ELR (cell line): ENCODE measurements around the gene FBXL20.
"Not testable (repeated sequence)": the region's sequence is repeated elsewhere in the genome, so short reads cannot be mapped to it uniquely, and the experiment has no call there.

Experiments
- DNase-seq: peaks from one replicate; pipeline ENCODE4 v3.0.0-alpha.2; 2015; ENCODE audit warnings: low read depth

The FBXL20 gene, protein sequence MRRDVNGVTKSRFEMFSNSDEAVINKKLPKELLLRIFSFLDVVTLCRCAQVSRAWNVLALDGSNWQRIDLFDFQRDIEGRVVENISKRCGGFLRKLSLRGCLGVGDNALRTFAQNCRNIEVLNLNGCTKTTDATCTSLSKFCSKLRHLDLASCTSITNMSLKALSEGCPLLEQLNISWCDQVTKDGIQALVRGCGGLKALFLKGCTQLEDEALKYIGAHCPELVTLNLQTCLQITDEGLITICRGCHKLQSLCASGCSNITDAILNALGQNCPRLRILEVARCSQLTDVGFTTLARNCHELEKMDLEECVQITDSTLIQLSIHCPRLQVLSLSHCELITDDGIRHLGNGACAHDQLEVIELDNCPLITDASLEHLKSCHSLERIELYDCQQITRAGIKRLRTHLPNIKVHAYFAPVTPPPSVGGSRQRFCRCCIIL

DNA sequence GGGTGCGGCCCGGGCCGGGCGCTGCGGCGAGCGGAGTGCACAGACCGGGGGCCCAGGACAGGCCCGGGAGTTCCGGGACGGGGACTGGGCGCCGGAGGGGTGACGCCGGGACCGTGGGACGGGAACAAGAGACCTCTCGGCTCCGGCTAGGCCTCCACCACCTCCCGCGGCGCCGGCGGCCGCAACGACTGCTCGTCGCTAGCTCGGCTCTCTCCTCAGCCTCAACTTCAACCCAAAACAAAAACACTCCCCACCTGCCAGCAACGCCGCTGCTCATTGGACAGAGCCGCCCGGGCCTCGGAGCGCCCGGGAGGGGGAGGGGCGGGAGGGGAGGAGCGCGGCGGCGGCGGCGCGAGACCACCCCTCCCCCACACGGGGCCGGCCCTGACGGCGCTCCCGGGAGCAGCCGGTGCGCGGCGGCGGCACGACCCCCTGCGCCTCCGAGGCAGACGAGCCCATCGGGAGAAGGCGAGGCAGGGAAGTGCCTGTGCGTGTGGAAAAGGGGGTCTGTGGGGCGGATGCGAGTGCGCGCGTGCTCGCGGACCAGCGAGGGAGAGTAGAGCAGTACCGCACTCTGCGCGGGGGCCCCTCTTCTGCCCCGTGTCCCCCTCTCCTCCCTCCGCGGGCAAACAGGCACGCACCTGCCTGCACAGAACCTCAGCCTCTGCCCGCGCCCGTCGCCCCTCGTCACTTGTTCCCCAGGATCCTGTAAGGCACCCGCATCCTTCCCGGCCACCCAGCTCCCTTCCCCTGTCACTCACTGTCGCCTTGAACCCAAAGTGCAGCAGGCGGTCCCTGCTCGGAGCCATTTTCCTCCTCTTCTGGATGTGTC is at the start of gene FBXL20:
Gene FBXL20, minus strand, starts transcription at position 215 of the 832 bp plus-strand sequence. CDS start 224 bp downstream, outside the sequence.
- DNase-seq = peak; percentile 92

DNA sequence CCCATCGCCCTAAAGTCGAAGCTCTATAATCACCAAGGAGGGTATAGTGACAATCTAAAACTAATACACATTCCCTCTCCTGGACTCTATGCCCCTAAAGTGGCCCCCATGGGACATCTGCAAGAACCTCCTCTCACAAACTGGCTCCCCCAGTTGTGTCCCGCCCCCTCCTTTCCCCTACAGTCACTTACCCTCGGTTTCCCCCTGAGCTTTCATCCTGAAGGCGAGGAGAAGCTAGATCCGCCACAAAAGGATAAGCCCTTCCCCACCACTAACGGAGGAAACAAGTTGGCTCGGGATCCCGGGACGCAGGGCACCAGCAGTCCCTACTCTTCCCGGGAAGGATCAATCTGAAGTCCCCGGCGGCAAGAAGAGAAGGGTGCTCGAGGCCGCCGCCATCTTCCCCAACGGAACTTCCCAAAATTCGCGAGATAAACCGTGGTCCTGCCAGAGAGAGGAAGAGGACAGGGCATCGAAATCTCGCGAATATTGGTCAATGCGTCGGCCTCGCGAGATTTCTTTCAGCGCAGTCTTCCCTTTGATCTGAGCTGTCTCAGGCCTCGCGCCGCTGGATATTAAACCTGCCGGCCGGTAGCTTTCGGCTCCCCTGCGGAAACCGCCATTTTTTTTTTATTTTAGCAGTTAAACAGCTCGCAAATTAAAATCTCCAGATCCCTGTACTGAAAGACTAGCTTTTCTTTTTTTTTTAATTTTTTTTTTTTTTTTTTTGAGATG is 49.6 kb upstream of the FBXL20 start, which contains the start of gene MED1:
Gene MED1, minus strand, starts transcription at position 417 of the 735 bp plus-strand sequence. Its CDS starts 201 bp downstream, at position 216.
- DNase-seq = peak; percentile 99

DNA sequence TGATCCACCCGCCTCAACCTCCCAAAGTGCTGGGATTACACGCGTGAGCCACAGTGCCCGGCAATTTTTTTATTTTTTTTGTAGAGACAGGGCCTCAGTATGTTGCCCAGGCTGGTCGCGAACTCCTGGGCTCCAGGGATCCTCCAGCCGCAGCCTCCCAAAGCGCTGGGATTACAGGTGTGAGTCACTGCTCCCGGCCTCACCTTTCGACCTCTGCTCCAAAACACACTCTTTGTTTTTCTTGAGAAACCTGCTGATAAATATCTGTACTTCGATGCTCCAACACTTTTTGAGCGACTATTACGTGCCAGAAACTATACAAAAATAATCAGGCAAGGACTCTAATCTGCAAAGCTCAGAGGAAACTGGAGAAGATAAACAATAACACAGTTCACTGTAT is 48.6 kb upstream of the FBXL20 start:
- peak; percentile 10 for DNase-seq

DNA sequence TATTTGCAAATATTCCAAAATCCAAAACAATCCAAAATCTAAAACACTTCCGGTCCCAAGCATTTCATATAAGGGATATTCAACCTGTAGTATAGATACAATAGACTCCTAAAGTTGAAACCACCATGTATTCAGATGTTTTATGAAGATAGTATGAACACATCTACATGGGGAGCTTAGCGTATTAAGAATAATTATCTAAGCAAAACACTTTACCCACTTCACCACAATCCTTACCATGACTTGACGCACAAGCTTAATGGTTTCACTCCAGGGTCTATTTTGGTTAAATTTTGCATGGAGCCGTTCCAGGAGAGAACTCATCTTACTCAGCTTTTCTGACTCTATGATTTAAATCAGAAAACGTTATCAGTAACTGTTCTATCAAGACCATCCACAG is 46.1 kb upstream of the FBXL20 start:
- no peak for DNase-seq

DNA sequence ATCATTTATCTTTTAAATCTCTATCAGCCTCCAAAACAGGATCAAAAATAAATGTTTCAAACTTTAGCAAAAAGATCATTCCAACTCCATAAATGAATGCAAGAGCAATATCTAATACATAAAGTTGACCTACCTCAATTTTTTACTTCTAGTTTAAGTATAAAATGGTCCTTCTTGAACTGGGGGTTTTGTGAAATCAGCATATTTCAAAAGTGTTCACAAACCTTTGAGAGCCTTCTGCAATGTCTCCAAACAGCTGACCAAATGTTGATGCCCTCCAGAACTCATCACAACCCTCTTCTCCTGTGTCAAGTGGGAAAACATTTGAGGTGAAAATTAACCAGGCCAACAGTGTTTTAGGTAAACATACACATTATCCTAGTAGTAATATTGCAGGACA is 41.9 kb upstream of the FBXL20 start:
- DNase-seq = no peak

DNA sequence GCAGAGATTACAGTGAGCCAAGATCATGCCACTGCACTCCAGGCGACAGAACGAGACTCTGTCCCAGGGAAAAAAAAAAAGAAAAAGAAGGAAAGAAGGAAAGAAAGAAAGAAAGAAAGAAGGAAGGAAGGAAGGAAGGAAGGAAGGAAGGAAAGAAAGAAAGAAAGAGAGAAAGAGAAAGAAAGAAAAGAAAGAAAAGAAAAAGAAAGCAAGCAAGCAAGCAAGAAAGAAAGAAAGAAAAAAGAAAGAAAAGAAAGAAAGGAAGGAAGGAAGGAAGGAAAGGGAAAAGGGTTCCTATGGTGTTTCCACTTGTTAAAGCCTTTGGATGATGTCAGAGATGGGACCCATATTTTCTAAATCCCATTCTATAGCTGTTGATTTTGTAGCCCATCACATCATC is 38.4 kb upstream of the FBXL20 start:
- not testable (repeated sequence) for DNase-seq

DNA sequence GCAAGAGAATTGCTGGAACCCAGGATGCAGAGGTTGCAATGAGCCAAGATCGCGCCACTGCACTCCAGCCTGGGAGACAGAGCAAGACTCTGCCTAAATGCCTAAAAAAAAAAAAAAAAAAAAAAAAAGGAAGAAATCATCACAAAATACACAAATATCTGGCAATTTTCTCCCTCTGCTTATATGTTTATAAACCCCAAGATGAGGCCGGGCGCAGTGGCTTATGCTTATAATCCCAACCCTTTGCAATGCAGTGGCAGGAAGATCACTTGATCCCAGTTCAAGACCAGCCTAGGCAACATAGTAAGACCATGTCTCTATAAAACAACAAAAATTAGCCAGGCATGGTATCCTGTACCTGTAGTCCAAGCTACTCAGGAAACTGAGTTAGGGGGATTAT is 28.2 kb upstream of the FBXL20 start:
- no peak for DNase-seq

DNA sequence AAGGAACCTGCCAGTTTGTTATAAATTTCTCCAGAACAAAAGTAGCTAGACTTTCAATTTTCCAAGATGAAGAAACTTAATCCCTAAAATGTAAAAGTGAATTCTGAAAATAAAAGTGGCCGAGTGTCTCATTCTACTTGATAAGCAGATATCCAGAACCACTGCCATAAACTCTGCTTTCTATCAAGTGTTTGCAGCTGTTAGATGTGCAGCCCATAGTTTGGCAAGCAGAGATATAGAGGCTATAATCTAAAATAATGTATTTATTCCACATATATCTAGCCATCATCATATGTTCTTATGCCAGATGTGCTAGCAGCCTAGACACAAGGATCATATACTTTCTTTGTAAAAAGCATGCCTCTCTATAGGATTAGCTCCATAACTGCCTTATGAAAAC is 14.7 kb upstream of the FBXL20 start:
- DNase-seq = no peak

DNA sequence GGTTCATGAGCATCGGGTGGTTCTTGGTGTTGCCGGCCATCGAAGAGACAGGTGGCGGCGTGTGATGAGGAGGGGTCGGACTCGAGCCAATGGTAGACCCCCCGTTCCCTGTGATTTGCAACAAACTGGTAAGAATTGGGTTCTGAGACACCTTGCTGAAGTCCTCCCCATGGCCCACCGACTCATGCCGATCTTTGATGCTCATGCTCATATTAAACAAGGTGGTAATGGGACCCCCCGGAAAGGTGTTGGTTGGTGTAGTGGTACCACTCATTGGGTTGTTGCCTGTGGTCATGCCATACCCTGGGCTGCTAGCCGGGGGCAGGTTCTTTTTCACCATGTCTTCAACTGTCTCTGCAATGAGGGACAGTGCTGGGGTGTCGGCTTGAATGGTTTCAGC is 8.9 kb upstream of the FBXL20 start:
- no peak for DNase-seq

DNA sequence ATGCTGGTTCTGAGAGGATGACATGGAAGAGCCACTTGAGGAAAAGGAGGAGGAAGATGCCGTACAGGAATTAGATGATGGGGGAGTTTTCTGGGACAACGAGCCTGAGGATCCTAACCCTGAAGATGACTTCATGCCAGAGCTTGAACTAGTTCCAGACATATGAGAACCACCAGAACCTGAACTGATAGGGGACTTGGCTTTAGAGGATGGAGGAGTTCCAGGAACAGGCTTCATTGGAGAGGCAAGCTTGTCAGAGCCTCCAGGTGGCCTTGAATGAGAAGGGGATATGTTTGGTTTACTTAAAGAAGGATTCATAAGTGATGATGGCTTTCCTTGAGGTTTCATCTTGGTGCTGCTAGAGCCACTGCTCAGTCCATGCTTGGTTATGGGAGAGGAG is 6.9 kb upstream of the FBXL20 start:
- DNase-seq = no peak

DNA sequence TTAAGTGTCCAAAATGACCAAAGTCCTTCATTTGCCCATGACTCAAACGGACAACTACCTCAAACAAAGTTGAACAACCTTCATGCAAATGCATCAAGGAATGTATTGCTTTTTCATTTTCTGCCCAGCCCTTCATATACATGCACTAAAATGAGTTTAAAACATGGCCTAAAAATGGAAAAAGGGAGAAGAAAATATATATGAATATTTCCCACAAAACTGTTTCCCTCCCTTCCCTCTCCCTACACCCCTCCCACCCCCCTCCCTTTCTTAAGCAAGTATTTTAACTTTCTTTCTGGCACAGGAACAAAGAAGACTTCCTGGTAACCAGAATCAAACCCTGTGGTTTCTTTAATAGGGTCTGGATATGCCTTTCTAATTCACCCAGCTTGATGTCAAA is 5.5 kb upstream of the FBXL20 start:
- no peak for DNase-seq

DNA sequence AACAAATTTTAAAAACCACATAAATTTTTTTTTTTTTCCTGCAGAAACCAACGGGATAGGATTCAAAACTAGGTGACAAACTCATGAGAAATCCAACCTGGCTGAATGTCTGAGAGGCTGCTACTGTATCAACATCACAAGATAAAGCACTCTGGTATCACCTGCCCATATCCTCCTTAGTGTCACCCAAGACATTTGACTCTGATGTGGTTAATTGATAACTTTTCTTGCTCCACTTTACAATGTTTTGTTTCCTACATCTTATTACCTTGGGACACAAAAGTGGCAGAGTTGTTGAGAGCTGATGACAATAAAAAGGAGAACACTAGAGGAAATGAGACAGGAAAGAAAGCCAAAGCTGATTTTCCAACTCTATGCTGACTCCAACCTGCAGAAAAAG is 4.0 kb upstream of the FBXL20 start:
- no peak for DNase-seq

DNA sequence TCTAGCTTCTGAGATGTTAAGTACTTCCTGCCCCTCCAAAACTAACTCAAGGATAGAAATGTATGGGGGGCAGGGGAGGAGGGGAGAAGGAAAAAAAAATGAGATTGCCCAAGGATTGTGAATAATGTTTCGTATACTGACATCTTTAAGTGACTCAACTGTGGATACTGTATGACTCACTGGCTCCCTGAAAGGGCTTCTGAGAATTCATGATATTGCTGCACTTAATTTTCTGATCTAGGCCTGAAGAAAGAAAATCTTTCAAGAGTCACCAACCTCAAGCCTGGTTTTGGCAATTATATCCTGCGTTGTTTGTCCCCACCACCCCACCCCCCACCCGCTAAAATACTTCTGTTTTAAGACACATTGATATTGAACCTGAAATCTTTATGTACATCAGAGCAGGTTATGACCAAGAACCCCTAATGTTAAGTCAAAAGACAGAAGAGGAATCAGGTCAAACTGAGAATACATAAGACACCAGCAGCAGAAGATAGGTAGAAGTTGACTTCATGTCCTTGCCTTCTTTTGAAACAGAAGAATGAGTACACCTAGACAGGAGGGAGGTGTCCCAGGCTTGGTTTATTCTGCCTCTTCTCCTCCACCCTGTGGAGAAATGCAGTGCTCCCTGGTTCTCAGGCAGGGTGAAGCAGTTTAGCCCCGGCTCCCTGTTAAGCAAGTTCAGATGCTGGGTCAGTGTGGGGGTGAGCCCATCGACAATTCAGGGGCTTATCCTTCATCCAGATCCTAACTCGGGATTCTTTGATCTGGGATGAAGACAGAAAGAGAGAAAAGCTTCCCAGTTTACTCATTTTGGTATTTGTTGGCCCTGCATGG is 3.3 kb upstream of the FBXL20 start:
- DNase-seq = peak; percentile 96

DNA sequence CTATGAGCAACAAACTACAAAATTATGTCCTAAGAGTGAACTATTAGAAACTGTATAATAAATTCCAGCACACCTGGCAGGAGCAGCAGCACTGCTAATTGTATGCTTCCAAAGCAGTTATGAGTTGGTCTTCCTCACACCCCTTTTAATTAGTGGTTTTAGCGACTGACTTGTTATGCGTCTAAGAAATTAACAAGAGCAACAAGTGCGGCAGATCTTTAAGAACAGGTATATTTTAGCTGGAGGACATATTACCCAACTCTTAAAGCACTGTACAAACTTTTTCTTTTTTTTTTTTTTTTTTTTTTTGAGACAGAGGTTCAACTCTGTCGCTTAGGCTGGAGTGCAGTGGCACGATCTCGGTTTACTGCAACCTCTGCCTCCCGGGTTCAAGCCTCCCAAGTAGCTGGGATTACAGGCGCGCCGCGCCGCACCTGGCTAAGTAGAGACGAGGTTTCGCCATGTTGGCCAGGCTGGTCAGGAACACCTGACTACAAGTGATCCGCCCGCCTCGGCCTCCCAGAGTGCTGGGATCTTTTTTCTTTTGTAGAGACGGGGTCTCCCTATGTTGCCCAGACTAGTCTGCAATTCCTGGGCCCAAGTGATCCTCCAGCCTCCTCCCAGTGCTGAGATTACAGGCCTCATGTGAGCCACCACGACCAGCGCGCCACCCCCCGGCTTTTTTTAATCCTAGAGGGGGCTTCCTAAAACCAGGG is 1.6 kb upstream of the FBXL20 start:
- DNase-seq = no peak

DNA sequence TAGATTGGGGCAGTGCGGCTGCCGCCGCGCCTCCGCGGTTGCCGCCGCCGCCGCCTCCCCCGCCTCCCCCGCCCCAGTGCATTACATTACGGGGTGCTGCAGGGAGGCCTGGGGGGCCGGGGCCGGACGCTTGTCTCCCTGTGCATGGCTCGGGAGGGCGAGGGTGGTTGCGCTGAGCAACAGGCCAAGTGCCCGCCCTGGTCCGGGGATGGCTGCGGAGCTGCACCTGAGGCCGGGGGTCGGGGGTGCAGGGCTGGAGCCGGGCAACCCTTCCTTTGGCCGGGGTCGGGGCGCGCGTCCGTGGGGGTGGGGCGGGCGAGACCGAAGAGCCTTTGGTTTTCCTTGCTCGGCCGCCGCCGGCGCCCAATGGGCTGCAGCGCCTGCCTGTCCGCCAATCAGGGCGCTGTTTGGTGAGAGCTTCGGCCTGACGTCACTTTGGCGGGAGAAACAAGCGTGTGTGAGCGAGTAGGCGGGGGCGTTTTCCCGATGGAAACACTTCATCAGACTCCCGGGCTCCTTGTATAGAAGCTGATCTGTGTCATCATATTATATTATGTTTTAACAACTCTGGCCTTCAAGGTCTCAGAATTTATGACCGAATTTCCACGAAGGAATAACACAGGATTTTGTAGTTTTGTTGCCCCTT is 941 bp upstream of the FBXL20 start:
- peak; percentile 98 for DNase-seq

DNA sequence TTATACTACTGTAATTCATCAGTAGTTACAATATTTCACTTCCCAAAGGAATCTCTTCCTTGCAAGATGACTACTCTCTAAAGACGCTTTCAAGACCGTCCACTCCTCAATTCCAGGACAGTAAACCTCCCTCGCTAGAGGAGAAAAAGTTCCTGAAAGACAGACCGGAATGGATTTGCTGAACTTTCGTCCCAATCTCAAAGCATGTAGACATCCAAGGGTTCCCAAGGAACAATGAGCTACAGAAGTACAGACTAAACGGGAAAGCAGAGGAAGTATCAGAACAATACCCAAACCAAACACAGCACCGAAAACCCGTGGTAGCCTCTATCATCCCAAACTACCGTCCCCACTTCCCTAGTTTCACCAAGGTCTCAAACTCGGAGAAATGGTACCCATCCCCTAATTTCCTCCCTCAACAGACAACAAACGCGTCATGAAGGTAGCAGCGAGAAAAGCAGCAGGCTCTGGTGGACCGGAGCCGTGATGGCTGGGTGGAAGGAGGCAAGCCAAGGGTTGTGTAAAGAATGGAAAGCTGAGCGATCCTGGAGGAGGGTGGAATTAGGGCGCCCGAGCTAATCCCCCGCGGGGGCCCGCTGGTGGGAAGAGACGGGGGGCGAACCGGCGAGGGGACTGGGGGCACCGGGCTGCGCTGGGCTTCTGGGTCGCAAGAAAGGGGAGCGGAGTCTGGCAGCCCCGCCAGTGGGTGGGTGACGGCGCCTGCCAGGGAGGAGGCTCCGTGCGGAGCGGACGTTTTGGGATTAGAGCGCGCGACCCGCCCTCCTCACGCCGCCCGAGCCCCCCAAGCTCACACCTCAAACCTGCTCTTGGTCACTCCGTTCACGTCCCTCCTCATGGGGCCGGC is 647 bp downstream of the FBXL20 start:
- peak; percentile 26 for DNase-seq

DNA sequence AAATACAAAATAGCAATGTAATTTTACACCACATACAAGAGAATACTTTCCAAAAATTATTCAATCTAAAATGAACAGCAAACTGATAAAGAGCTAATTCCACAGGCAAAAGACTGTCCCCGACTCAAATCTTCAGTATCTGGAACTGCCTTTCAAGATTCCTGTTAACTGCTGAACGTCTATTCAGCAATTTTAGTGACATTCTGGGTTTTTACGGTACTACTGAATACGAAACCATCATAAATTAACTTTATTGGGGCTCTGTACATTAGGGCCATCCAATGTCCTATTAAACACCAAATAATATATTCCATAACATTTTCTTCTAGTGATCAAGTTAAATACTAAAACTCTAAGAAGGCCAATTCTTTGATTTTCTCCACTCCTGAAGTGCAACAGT is 1.6 kb downstream of the FBXL20 start:
- DNase-seq = no peak

DNA sequence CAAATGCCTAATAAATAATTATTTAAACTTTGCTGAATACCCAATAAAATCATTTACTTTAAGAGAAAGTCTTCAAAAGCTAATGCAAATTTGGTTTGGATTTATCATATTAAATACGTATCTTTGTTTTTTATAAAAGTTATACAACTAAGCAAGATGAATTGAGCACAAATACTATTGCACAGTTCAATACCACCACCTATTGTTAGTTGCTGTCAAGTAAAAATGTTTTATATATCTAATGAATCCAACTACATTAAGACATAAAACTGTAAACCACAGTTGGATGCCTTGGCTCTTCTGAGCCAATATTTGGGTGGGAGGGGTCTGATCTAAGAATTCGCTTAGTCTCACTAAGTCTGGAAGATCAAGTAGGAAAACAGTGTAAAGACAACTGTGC is 7.7 kb downstream of the FBXL20 start:
- no peak for DNase-seq

DNA sequence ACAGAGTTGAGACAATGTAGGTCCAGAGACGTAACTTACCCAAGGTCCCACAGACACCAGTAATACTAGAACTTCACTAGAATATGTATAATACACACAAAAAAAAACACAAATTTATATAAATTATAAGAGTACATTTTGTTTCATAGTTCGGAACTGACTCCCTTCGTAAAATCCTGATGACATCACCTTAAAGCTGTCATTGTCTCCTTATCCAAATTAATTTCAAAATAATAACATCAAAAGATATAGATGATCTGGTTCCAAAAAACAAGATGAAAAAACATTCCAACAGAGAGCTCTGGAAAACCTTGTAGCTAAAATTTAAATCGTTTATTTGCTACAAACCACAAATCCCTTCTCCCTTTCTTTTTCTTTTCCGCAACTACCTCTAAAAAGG is 10.0 kb downstream of the FBXL20 start:
- no peak for DNase-seq
